ENCODE results near the gene CORIN.

DNA sequence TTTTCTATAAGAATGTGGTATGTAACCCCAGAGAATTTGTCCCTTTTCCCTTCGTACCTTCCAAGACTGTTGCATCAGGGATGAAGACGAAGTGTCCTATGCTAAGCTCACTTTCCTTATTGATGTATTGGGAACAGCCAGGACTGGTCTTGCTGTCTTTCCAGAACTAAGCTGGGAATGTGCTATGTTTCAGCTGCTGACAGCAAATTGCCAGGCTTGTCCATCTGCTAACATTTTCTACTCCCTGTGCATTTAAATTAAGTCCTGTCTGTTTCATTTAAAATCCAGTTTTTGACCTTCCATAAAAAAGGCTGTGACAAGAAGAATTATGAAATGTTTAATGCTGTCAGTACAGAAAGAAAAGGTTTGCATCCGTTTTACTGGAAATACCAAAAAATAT, 264.9 kb downstream of the CORIN start:
- TF ChIP-seq EP300 (IDR thresholded peaks at IDR 0.05), result no peak
- TF ChIP-seq, protein P1, sequence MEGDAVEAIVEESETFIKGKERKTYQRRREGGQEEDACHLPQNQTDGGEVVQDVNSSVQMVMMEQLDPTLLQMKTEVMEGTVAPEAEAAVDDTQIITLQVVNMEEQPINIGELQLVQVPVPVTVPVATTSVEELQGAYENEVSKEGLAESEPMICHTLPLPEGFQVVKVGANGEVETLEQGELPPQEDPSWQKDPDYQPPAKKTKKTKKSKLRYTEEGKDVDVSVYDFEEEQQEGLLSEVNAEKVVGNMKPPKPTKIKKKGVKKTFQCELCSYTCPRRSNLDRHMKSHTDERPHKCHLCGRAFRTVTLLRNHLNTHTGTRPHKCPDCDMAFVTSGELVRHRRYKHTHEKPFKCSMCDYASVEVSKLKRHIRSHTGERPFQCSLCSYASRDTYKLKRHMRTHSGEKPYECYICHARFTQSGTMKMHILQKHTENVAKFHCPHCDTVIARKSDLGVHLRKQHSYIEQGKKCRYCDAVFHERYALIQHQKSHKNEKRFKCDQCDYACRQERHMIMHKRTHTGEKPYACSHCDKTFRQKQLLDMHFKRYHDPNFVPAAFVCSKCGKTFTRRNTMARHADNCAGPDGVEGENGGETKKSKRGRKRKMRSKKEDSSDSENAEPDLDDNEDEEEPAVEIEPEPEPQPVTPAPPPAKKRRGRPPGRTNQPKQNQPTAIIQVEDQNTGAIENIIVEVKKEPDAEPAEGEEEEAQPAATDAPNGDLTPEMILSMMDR (IDR thresholded peaks at IDR 0.05), result no peak
